GM12872 (cell line): ENCODE results near the gene ADAMTS6.

Experiments
- CTCF ChIP-seq: IDR thresholded peaks from 3 replicates; pipeline ENCODE4 v1.5.1; 2011; ENCODE audit warnings: low read depth, mild to moderate bottlenecking, low read length, moderate library complexity; ENCODE audit not compliant: insufficient read depth

ADAMTS6 gene

GRCh38 chr5:65423623-65424022 lies 58.1 kb downstream of the ADAMTS6 start:
- TF ChIP-seq CTCF, result no peak

GRCh38 chr5:65418661-65419060 lies 63.1 kb downstream of the ADAMTS6 start:
- TF ChIP-seq CTCF, result no peak

GRCh38 chr5:65413822-65414221 lies 67.9 kb downstream of the ADAMTS6 start:
- no peak for TF ChIP-seq CTCF

GRCh38 chr5:65412842-65413241 lies 68.9 kb downstream of the ADAMTS6 start:
- TF ChIP-seq CTCF, result no peak

GRCh38 chr5:65411356-65411755 lies 70.4 kb downstream of the ADAMTS6 start:
- TF ChIP-seq CTCF, result no peak

GRCh38 chr5:65395526-65396155 lies 86.1 kb downstream of the ADAMTS6 start:
- no peak for TF ChIP-seq CTCF

GRCh38 chr5:65394087-65394486 lies 87.6 kb downstream of the ADAMTS6 start:
- TF ChIP-seq CTCF, result no peak

GRCh38 chr5:65391591-65391990 lies 90.1 kb downstream of the ADAMTS6 start:
- TF ChIP-seq CTCF, result no peak
